HCT116 (cell line): ENCODE results near the gene N4BP2. TPM values are rescaled to one million over a fixed set of nuclear protein-coding genes. Genes with fewer than 3 reads are reported as not detected.

Experiments used
- ATAC-seq: fragments of 200-7000 bp; cut with Tn5 transposase; 2 replicates; pipeline ENCODE4 v1.9.1; 2020; ENCODE audit warnings: mild to moderate bottlenecking, moderate library complexity
- BruUV-seq: library from RNA; stranded (reverse); fragments of 400-500 nt; replicated peaks from 2 replicates; lab custom pipeline; 2021; lab: Mats Ljungman, UMichigan
- CTCF ChIA-PET: fragments of 300-600 bp; sonication (Branson Sonifier 250); formaldehyde crosslinking; loops from one replicate; lab custom pipeline; 2021; ENCODE audit warnings: antibody characterized with exemption; lab: Charles Lee
- POLR2A ChIA-PET: fragments of 300-600, 350-600 bp; sonication (Branson Sonifier 250); formaldehyde crosslinking; loops from one replicate; lab custom pipeline; 2021; ENCODE audit warnings: antibody characterized with exemption; lab: Charles Lee
- RAD21 ChIA-PET, 2 experiments: fragments of 300-600 bp; sonication (Branson Sonifier 250); formaldehyde crosslinking; loops; one replicate each; lab custom pipeline; 2023; ENCODE audit warnings: low total read pairs in 2 of 2; ENCODE audit not compliant: uncharacterized antibody in 2 of 2, unreplicated experiment in 2 of 2, low non-redundant PET in 1 of 2; lab: Charles Lee
- DNase-seq: peaks from one replicate; pipeline ENCODE4 v3.0.0-alpha.2; 2010; ENCODE audit warnings: low read depth, low spot score
- H2AFZ ChIP-seq: fragments of 200-600 bp; shearing (Covaris generic), sonication (generic); 2 replicates; pipeline ENCODE4 v1.6.1; 2017; ENCODE audit warnings: low read depth, mixed run types, mixed read lengths, antibody characterized with exemption, low read length; ENCODE audit not compliant: poor library complexity, severe bottlenecking
- H3K27ac ChIP-seq: 2 replicates; pipeline ENCODE4 v1.5.1; 2012; ENCODE audit warnings: low read depth, low read length
- H3K27me3 ChIP-seq: fragments of 200-600 bp; sonication (generic); 2 replicates; pipeline ENCODE4 v1.6.1; 2016; ENCODE audit warnings: mixed run types, low read length, mixed read lengths; ENCODE audit not compliant: insufficient read depth
- H3K36me3 ChIP-seq, 2 experiments: fragments of 200-500 bp in 1 of 2; fragments of 200-600 bp in 1 of 2; sonication (Bioruptor generic) in 1 of 2; sonication (generic) in 1 of 2; 2 replicates each; pipeline versions ENCODE4 v1.5.1 to v1.6.1; 2014 to 2016; ENCODE audit warnings: low read length in 2 of 2, inconsistent platforms in 1 of 2, mixed read lengths in 1 of 2, mixed run types in 1 of 2; ENCODE audit not compliant: insufficient read depth in 2 of 2, control insufficient read depth in 1 of 2
- H3K4me1 ChIP-seq, 2 experiments: fragments of 200-600 bp in 1 of 2; sonication (generic) in 1 of 2; 2 replicates each; pipeline versions ENCODE4 v1.5.1 to v1.6.1; 2012 to 2017; ENCODE audit warnings: low read length in 2 of 2, inconsistent platforms in 1 of 2, mild to moderate bottlenecking in 1 of 2, mixed read lengths in 1 of 2, mixed run types in 1 of 2, moderate library complexity in 1 of 2; ENCODE audit not compliant: insufficient read depth in 2 of 2, control insufficient read depth in 1 of 2
- H3K4me2 ChIP-seq: fragments of 200-600 bp; sonication (generic); 2 replicates; pipeline ENCODE4 v1.6.1; 2017; ENCODE audit warnings: mixed run types, low read length, mixed read lengths
- H3K4me3 ChIP-seq, 2 experiments: fragments of 200-600 bp in 1 of 2; sonication (generic) in 1 of 2; replicated peaks in 1 of 2; 2 replicates each; pipeline ENCODE4 v1.5.1; 2011 to 2016; ENCODE audit warnings: low read length in 2 of 2, control low read depth in 1 of 2, low read depth in 1 of 2, mild to moderate bottlenecking in 1 of 2, mixed read lengths in 1 of 2, mixed run types in 1 of 2
- H3K79me2 ChIP-seq: fragments of 200-600 bp; sonication (generic); 2 replicates; pipeline ENCODE4 v1.6.1; 2017; ENCODE audit warnings: mild to moderate bottlenecking, mixed run types, low read length, moderate library complexity, mixed read lengths; ENCODE audit not compliant: insufficient read depth
- H3K9ac ChIP-seq: fragments of 200-600 bp; sonication (generic); 2 replicates; pipeline ENCODE4 v1.6.1; 2016; ENCODE audit warnings: low read length, mixed read lengths
- H3K9me2 ChIP-seq: fragments of 200-600 bp; sonication (generic), shearing (Covaris generic); 2 replicates; pipeline ENCODE4 v1.6.1; 2017; ENCODE audit warnings: mixed run types, mild to moderate bottlenecking, moderate library complexity; ENCODE audit not compliant: insufficient read depth
- H3K9me3 ChIP-seq, 2 experiments: fragments of 200-500 bp in 1 of 2; fragments of 200-600 bp in 1 of 2; sonication (Bioruptor generic) in 1 of 2; sonication (generic) in 1 of 2; 2 replicates each; pipeline ENCODE4 v1.6.1; 2014 to 2017; ENCODE audit warnings: low read length in 2 of 2, mixed read lengths in 2 of 2, inconsistent platforms in 1 of 2, low read depth in 1 of 2, mild to moderate bottlenecking in 1 of 2, mixed run types in 1 of 2, moderate library complexity in 1 of 2; ENCODE audit not compliant: control insufficient read depth in 1 of 2, insufficient read depth in 1 of 2
- H4K20me1 ChIP-seq: fragments of 200-600 bp; sonication (generic), shearing (Covaris generic); 2 replicates; pipeline ENCODE4 v1.6.1; 2017; ENCODE audit warnings: mixed run types, mild to moderate bottlenecking, moderate library complexity; ENCODE audit not compliant: insufficient read depth
- CBX3 ChIP-seq: IDR thresholded peaks from 2 replicates; pipeline ENCODE4 v1.6.1; 2012; ENCODE audit warnings: low read depth
- EGR1 ChIP-seq: IDR thresholded peaks from 2 replicates; pipeline ENCODE4 v1.6.1; 2012; ENCODE audit warnings: low read depth
- EZH2 ChIP-seq: fragments of 200-600 bp; sonication (generic); IDR thresholded peaks from 2 replicates; pipeline ENCODE4 v1.6.1; 2017; ENCODE audit warnings: antibody characterized with exemption, mixed run types
- EZH2phosphoT487 ChIP-seq: fragments of 200-600 bp; IDR thresholded peaks from 2 replicates; pipeline ENCODE4 v1.6.1; 2018; ENCODE audit warnings: antibody characterized with exemption, borderline replicate concordance
- JUND ChIP-seq: IDR thresholded peaks from 2 replicates; pipeline ENCODE4 v1.6.1; 2012
- POLR2AphosphoS5 ChIP-seq: IDR thresholded peaks from 2 replicates; pipeline ENCODE4 v1.6.1; 2011; ENCODE audit warnings: mild to moderate bottlenecking, low read depth, low read length, moderate library complexity
- SP1 ChIP-seq: IDR thresholded peaks from 2 replicates; pipeline ENCODE4 v1.6.1; 2012; ENCODE audit warnings: low read depth
- intact Hi-C: fragments of 100-400 bp; cut with micrococcal nuclease; formaldehyde crosslinking; loops from 2 replicates; pipeline ENCODE4 v1.10.0; 2022
- total RNA-seq: library from RNA; stranded (reverse); gene quantifications from one replicate; pipeline ENCODE4 v1.2.1, GENCODE V29; 2021; ENCODE audit not compliant: unreplicated experiment
- TF ChIP-seq, protein P1 (sequence below): IDR thresholded peaks from 2 replicates; pipeline ENCODE4 v1.6.1; 2012
- TF ChIP-seq, protein P2 (sequence below): IDR thresholded peaks from 2 replicates; pipeline ENCODE4 v1.6.1; 2011; ENCODE audit warnings: mild to moderate bottlenecking, low read length, moderate library complexity; ENCODE audit not compliant: insufficient replicate concordance; ENCODE audit errors: extremely low read depth

Gene N4BP2
- total RNA-seq, 1 experiment from 2014 or later, result 7.0 TPM

DNA sequence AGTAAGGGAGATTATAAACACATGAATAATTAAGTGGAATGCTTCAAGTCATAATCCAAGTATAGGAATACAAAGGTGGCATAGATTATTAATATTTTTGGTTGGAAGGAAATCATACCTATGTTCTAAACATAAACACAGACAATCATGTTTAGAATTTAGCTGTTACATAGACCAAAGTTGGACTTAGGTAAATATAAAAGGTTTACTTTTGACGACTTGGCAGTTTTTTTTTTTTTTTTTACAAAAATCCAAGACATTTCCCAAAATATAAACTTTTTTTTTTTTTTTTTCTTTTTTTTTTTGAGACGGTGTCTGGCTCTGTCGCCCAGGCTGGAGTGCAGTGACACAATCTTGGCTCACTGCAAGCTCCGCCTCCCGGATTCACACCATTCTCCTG lies 3.5 kb upstream of the N4BP2 start:
- TF ChIP-seq JUND (no peak), POLR2AphosphoS5 (no peak), CBX3 (no peak), EGR1 (no peak), SP1 (no peak)
- TF ChIP-seq, protein P1, sequence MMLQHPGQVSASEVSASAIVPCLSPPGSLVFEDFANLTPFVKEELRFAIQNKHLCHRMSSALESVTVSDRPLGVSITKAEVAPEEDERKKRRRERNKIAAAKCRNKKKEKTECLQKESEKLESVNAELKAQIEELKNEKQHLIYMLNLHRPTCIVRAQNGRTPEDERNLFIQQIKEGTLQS, result no peak
- TF ChIP-seq, protein P2, sequence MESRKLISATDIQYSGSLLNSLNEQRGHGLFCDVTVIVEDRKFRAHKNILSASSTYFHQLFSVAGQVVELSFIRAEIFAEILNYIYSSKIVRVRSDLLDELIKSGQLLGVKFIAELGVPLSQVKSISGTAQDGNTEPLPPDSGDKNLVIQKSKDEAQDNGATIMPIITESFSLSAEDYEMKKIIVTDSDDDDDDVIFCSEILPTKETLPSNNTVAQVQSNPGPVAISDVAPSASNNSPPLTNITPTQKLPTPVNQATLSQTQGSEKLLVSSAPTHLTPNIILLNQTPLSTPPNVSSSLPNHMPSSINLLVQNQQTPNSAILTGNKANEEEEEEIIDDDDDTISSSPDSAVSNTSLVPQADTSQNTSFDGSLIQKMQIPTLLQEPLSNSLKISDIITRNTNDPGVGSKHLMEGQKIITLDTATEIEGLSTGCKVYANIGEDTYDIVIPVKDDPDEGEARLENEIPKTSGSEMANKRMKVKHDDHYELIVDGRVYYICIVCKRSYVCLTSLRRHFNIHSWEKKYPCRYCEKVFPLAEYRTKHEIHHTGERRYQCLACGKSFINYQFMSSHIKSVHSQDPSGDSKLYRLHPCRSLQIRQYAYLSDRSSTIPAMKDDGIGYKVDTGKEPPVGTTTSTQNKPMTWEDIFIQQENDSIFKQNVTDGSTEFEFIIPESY, result no peak
- TF ChIP-seq, all 23 proteins: peak for 0
- H3K27me3 ChIP-seq, result no peaks in the 10 kb centered on the region
- no TSS peak for BruUV-seq

DNA sequence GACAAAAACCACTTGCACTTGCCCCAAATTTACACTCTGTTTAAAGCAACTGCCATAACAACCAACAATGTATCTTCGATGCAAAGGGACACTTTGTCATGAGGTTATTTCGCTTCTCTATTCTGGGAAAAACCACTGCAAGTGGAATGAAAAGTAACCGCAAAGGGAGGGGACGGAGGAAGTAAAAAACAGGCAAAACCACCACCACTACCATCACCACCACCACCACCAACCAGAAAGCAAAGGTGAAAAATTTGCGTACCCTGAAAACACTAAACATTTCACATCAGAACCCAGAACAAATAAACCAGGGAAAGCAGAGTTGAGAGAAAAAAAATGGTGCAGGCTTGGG lies 1.2 kb upstream of the N4BP2 start:
- intact Hi-C loops, result loop anchor here (2.0 to 10.0 kb wide), 4 partner anchors 79 to 591 kb away; partner anchors contain the start of gene PDS5A
- Histone ChIP-seq H3K4me3 (peak overlapping the region; percentile 72 to 74), H3K4me1 (peaks cover 13 to 43% of the 10 kb centered on the region in 2 experiments; a peak in 3 of 4 replicates), H3K4me2 (peak overlapping the region; percentile 100), H3K79me2 (peaks cover 5% of the 10 kb centered on the region; the same call in 1 of the 2 replicates), H4K20me1 (no peaks in the 10 kb centered on the region), H3K27me3 (no peaks in the 10 kb centered on the region), H3K9me2 (no peaks in the 10 kb centered on the region), H3K36me3 (no peaks in the 10 kb centered on the region), H3K27ac (peak overlapping the region; percentile 91), H3K9ac (peak overlapping the region; percentile 87), H2AFZ (peak overlapping the region; percentile 90), H3K9me3 (no peaks in the 10 kb centered on the region)
- DNase-seq (no peak), ATAC-seq (no peak)
- CTCF ChIA-PET, result interaction anchor here (0.9 to 1.9 kb wide), 4 partner anchors 8 to 270 kb away, joined by 3 to 13 read pairs (median 8); no protein-coding TSS in a partner anchor
- TF ChIP-seq EZH2phosphoT487 (no peak), EZH2 (no peak), SP1 (no peak), CBX3 (no peak)
- BruUV-seq, result TSS peak; percentile 86
- POLR2A ChIA-PET, result interaction anchor here (1.4 kb wide), 1 partner anchor 262 kb away, joined by 4 read pairs; no protein-coding TSS in a partner anchor
- RAD21 ChIA-PET, result interaction anchor here in 1 of 2 experiments (0.9 to 1.0 kb wide), 3 partner anchors 196 to 663 kb away, joined by 3 read pairs; no protein-coding TSS in a partner anchor

More for the DNA sequence above, 3.5 kb upstream of the N4BP2 start:
- Histone ChIP-seq H3K4me3 (no peak overlapping the region), H3K9me3 (no peaks in the 10 kb centered on the region), H3K9ac (no peak overlapping the region), H3K36me3 (no peaks in the 10 kb centered on the region), H3K9me2 (no peaks in the 10 kb centered on the region), H4K20me1 (no peaks in the 10 kb centered on the region), H3K79me2 (peaks cover 1% of the 10 kb centered on the region; the same call in 1 of the 2 replicates), H3K27ac (no peak overlapping the region), H3K4me1 (peaks cover 9 to 34% of the 10 kb centered on the region in 2 experiments; a peak in 3 of 4 replicates), H3K4me2 (no peak overlapping the region), H2AFZ (no peak overlapping the region)
- RAD21 ChIA-PET, result no interaction called here
- CTCF ChIA-PET, result no interaction called here
- ATAC-seq, result no peak
- POLR2A ChIA-PET, result no interaction called here
- DNase-seq, result no peak
- intact Hi-C loops, result loop anchor here (10.0 kb wide), 2 partner anchors 462 to 588 kb away; no protein-coding TSS in a partner anchor
